ENCODE results near the gene ACAD8. TPM values are rescaled to one million over a fixed set of nuclear protein-coding genes. Genes with fewer than 3 reads are reported as not detected.
A peak's percentile ranks its signal among the peaks of the same experiment; 100 is the strongest.

Gene ACAD8
- total and polyA plus RNA-seq, 2 of the 8 experiments (the other 6 are each of a cell fraction or from before 2014, with no cell fraction given): 45.8 to 52.7 TPM

GRCh38 chr11:134254433-134255183, 1.2 kb downstream of the ACAD8 start:
- Histone ChIP-seq H3K18ac (ENCODE audit: extremely low read depth, low read length) (no peak overlapping the region), H3K56ac (replicated peaks; ENCODE audit: insufficient read length, low read depth, low read length) (no peak overlapping the region), H3K4me1 (replicated peaks in 1 of 4; ENCODE audit: control insufficient read depth in 3 of 4, insufficient read depth in 4 of 4, low read length in 3 of 4) (peaks cover 0 to 7% (median 2%) of the 10 kb centered on the region in 4 experiments; a peak in 3 of 7 replicates), H3K9me3 (ENCODE audit: insufficient read depth in 2 of 2, low read depth in 1 of 2, low read length in 1 of 2) (no peaks in the 10 kb centered on the region), H2AK5ac (ENCODE audit: low read depth, low read length) (no peak overlapping the region), H3K4ac (replicated peaks; ENCODE audit: insufficient read length, low read depth, low read length) (no peak overlapping the region), H2AFZ (ENCODE audit: low read length) (no peak overlapping the region), H3K27me3 (replicated peaks in 1 of 4; ENCODE audit: control insufficient read depth in 3 of 4, extremely low read depth in 1 of 4, insufficient read depth in 3 of 4, low read length in 3 of 4) (no peaks in the 10 kb centered on the region), H3K14ac (ENCODE audit: insufficient read length) (no peak overlapping the region), H2BK120ac (replicated peaks; ENCODE audit: low read depth, low read length) (no peak overlapping the region), H3K4me3 (ENCODE audit: extremely low read depth in 1 of 4, insufficient read depth in 2 of 4, low read depth in 3 of 4, low read length in 4 of 4) (peak overlapping the region; percentile 75 to 88 (median 81); a peak in 5 of 8 replicates), H4K20me1 (replicated peaks in 1 of 2; ENCODE audit: control insufficient read depth in 1 of 2, insufficient read depth in 2 of 2, low read length in 2 of 2) (peaks cover 0 to 2% of the 10 kb centered on the region in 2 experiments), H3K4me2 (ENCODE audit: insufficient read depth in 1 of 2, low read depth in 2 of 2, low read length in 2 of 2) (peak overlapping the region; percentile 61 to 63), H3K36me3 (ENCODE audit: control insufficient read depth in 2 of 4, insufficient read depth in 4 of 4, low read length in 3 of 4) (peaks cover 16 to 36% (median 31%) of the 10 kb centered on the region in 4 experiments), H2BK15ac (ENCODE audit: low read length) (no peak overlapping the region), H2BK12ac (ENCODE audit: low read depth, low read length) (no peak overlapping the region), H3K79me2 (ENCODE audit: control insufficient read depth in 1 of 2, insufficient read depth in 2 of 2, low read length in 2 of 2) (peaks cover 5 to 29% of the 10 kb centered on the region in 2 experiments; a peak in 3 of 4 replicates), H3K9ac (replicated peaks in 1 of 4; ENCODE audit: extremely low read depth in 1 of 4, low read depth in 3 of 4, low read length in 3 of 4) (no peak overlapping the region; a peak in 1 of 7 replicates), H3K79me1 (ENCODE audit: low read depth, low read length) (peaks cover 15% of the 10 kb centered on the region; the same call in 1 of the 2 replicates), H2BK5ac (ENCODE audit: low read depth, low read length) (no peak overlapping the region), H2BK20ac (ENCODE audit: low read length) (no peak overlapping the region), H4K8ac (ENCODE audit: extremely low read depth, insufficient read depth, low read length) (no peak overlapping the region), H4K91ac (replicated peaks; ENCODE audit: insufficient read length, low read length) (no peak overlapping the region), H3K23me2 (ENCODE audit: low read depth, low read length) (peaks cover 13% of the 10 kb centered on the region; the same call in 1 of the 2 replicates), H3K27ac (ENCODE audit: low read depth, low read length) (no peak overlapping the region), H4K5ac (ENCODE audit: insufficient read length, low read depth, low read length) (no peak overlapping the region), H3K23ac (ENCODE audit: insufficient read length) (no peak overlapping the region)
- FAIRE-seq: no peak
- TF ChIP-seq BACH1 (IDR thresholded peaks at IDR 0.05; ENCODE audit: low read length) (no peak), HDAC2 (IDR thresholded peaks at IDR 0.05; ENCODE audit: borderline replicate concordance in 1 of 2, low read depth in 2 of 2, low read length in 2 of 2) (no peak), SP2 (IDR thresholded peaks at IDR 0.05; ENCODE audit: low read length) (no peak), POLR2A (IDR thresholded peaks at IDR 0.05; ENCODE audit: control extremely low read depth in 1 of 2, low read depth in 2 of 2, low read length in 2 of 2) (0 out of 3 replicates have a peak, but pooled peaks of 1 of the 2 experiments have one; percentile 19), POLR2AphosphoS5 (IDR thresholded peaks at IDR 0.05; ENCODE audit: low read depth, low read length) (no peak)
- ChIA-PET POLR2A (ENCODE audit: partially characterized antibody) (interaction anchor here (0.8 to 3.3 kb wide), 8 partner anchors 9 to 22 kb away, joined by 3 to 17 read pairs (median 4); partner anchors contain the start of gene GLB1L3), CTCF (ENCODE audit: partially characterized antibody) (interaction anchor here (1.2 to 2.1 kb wide), 2 partner anchors 7 to 10 kb away, joined by 7 read pairs; no protein-coding TSS in a partner anchor)
- no peak for DNase-seq (ENCODE audit: low read depth in 1 of 2, low spot score in 2 of 2)
- 86% methylated on average over 3 of the region's 3 CpGs; no CpG with 5 or more reads in 1 of the 2 experiments for WGBS, 2 experiments (ENCODE audit: extremely low coverage in 1 of 2, insufficient coverage in 1 of 2, insufficient read length in 1 of 2, insufficient replicate concordance in 2 of 2, low coverage in 1 of 2, low lambda C conversion rate in 2 of 2, missing lambda C conversion rate in 1 of 2)

All from H1 (cell line).